Mesodermal cell (in vitro differentiated cells): Measurements from ENCODE around the gene NCKAP5.
A peak's percentile ranks its signal among the peaks of the same experiment; 100 is the strongest.

Experiments used
- H3K27ac ChIP-seq: 2 replicates; pipeline ENCODE4 v1.7.0; 2013; ENCODE audit warnings: mild to moderate bottlenecking, low read depth, low read length, moderate library complexity; ENCODE audit not compliant: severe bottlenecking
- H3K36me3 ChIP-seq: 2 replicates; pipeline ENCODE4 v1.7.1; 2013; ENCODE audit warnings: mild to moderate bottlenecking, low read length, moderate library complexity; ENCODE audit not compliant: control insufficient read depth, insufficient read depth
- H3K4me1 ChIP-seq: one replicate; pipeline ENCODE4 v1.7.1; 2013; ENCODE audit warnings: mild to moderate bottlenecking, low read length; ENCODE audit not compliant: insufficient read depth, control insufficient read depth, poor library complexity, severe bottlenecking
- H3K4me3 ChIP-seq: 2 replicates; pipeline ENCODE4 v1.7.0; 2013; ENCODE audit warnings: low read length, control low read depth, mild to moderate bottlenecking; ENCODE audit not compliant: insufficient read depth, poor library complexity, severe bottlenecking; ENCODE audit errors: extremely low read depth
- H3K9me3 ChIP-seq: 2 replicates; pipeline ENCODE4 v1.7.1; 2013; ENCODE audit warnings: mild to moderate bottlenecking, low read length, moderate library complexity; ENCODE audit not compliant: control insufficient read depth
- whole genome bisulfite sequencing, 2 experiments: methylation state at CpG; one replicate each; pipeline ENCODE4 v1.1.5; 2013; ENCODE audit warnings: missing lambda C conversion rate in 2 of 2; ENCODE audit not compliant: insufficient coverage in 2 of 2; 5-methylcytosine and 5-hydroxymethylcytosine counted together

The NCKAP5 gene

GRCh38 chr2:132929786-132930185, 638.5 kb downstream of the NCKAP5 start:
- no peaks in the 10 kb centered on the region for H3K4me1 ChIP-seq
- H3K9me3 ChIP-seq = no peaks in the 10 kb centered on the region
- no peak overlapping the region for H3K4me3 ChIP-seq
- H3K36me3 ChIP-seq = no peaks in the 10 kb centered on the region
- WGBS, 2 experiments = 74 to 92% methylated on average over 5 to 6 of the region's 6 CpGs
- no peak overlapping the region for H3K27ac ChIP-seq

- H3K9me3 ChIP-seq = no peaks in the 10 kb centered on the region
- 92 to 100% methylated on average over 2 of the region's 3 CpGs for WGBS, 2 experiments
- H3K36me3 ChIP-seq = no peaks in the 10 kb centered on the region
- H3K27ac ChIP-seq = no peak overlapping the region
- H3K4me1 ChIP-seq = no peaks in the 10 kb centered on the region
- H3K4me3 ChIP-seq = no peak overlapping the region
Observed at GRCh38 chr2:132923787-132924186, 644.5 kb downstream of the NCKAP5 start.

GRCh38 chr2:132915812-132916549, 652.3 kb downstream of the NCKAP5 start:
- 100% methylated on average over 2 of the region's 6 CpGs; no CpG with 5 or more reads in 1 of the 2 experiments for WGBS, 2 experiments
- Histone ChIP-seq H3K9me3 (no peaks in the 10 kb centered on the region), H3K4me1 (no peaks in the 10 kb centered on the region), H3K4me3 (no peak overlapping the region), H3K27ac (no peak overlapping the region), H3K36me3 (no peaks in the 10 kb centered on the region)

- Histone ChIP-seq H3K4me1 (no peaks in the 10 kb centered on the region), H3K36me3 (no peaks in the 10 kb centered on the region), H3K27ac (peak overlapping the region; percentile 36), H3K9me3 (no peaks in the 10 kb centered on the region), H3K4me3 (no peak overlapping the region)
- 65 to 72% methylated on average over 3 of the region's 8 CpGs for WGBS, 2 experiments
Observed at GRCh38 chr2:132911726-132912724, 656.2 kb downstream of the NCKAP5 start.

- Histone ChIP-seq H3K36me3 (no peaks in the 10 kb centered on the region), H3K4me3 (no peak overlapping the region), H3K9me3 (no peaks in the 10 kb centered on the region), H3K27ac (no peak overlapping the region), H3K4me1 (no peaks in the 10 kb centered on the region)
Observed at GRCh38 chr2:132910432-132910831, 657.8 kb downstream of the NCKAP5 start.

GRCh38 chr2:132909427-132909826, 658.8 kb downstream of the NCKAP5 start:
- Histone ChIP-seq H3K4me3 (no peak overlapping the region), H3K36me3 (no peaks in the 10 kb centered on the region)
- no CpG with 5 or more reads among the region's 2 CpGs for WGBS, 2 experiments

GRCh38 chr2:132904142-132904842, 664.0 kb downstream of the NCKAP5 start:
- Histone ChIP-seq H3K27ac (no peak overlapping the region), H3K4me3 (no peak overlapping the region), H3K9me3 (no peaks in the 10 kb centered on the region), H3K36me3 (no peaks in the 10 kb centered on the region), H3K4me1 (no peaks in the 10 kb centered on the region)
- WGBS, 2 experiments = 83 to 93% methylated on average over 2 to 3 of the region's 7 CpGs

More at GRCh38 chr2:132909427-132909826, 658.8 kb downstream of the NCKAP5 start:
- Histone ChIP-seq H3K9me3 (no peaks in the 10 kb centered on the region), H3K27ac (no peak overlapping the region), H3K4me1 (no peaks in the 10 kb centered on the region)

GRCh38 chr2:132902626-132903025, 665.6 kb downstream of the NCKAP5 start:
- Histone ChIP-seq H3K4me1 (no peaks in the 10 kb centered on the region), H3K4me3 (no peak overlapping the region), H3K27ac (no peak overlapping the region), H3K36me3 (no peaks in the 10 kb centered on the region), H3K9me3 (no peaks in the 10 kb centered on the region)
- WGBS, 2 experiments = 82 to 100% methylated on average over 2 of the region's 4 CpGs

- no peak overlapping the region for H3K27ac ChIP-seq
- no peaks in the 10 kb centered on the region for H3K4me1 ChIP-seq
Observed at GRCh38 chr2:132901661-132902060, 666.6 kb downstream of the NCKAP5 start.

GRCh38 chr2:132897111-132897510, 671.2 kb downstream of the NCKAP5 start:
- WGBS, 2 experiments = no CpG with 5 or more reads among the region's 2 CpGs
- Histone ChIP-seq H3K9me3 (no peaks in the 10 kb centered on the region), H3K4me1 (no peaks in the 10 kb centered on the region), H3K4me3 (no peak overlapping the region), H3K36me3 (no peaks in the 10 kb centered on the region), H3K27ac (no peak overlapping the region)

More at GRCh38 chr2:132901661-132902060, 666.6 kb downstream of the NCKAP5 start:
- H3K9me3 ChIP-seq = no peaks in the 10 kb centered on the region
- H3K36me3 ChIP-seq = no peaks in the 10 kb centered on the region
- H3K4me3 ChIP-seq = no peak overlapping the region
